GM19452 (cell line): ENCODE measurements around the gene NANOGP8.
"Not testable (repeated sequence)": the region's sequence is repeated elsewhere in the genome, so short reads cannot be mapped to it uniquely, and the experiment has no call there.

ENCODE experiments used
- ATAC-seq: cut with Tn5 transposase; IDR thresholded peaks from one replicate; pipeline ENCODE4 v1.9.1; 2021; ENCODE audit not compliant: unreplicated experiment

The NANOGP8 gene

GRCh38 chr15:35095941-35096340 lies 10.8 kb upstream of the NANOGP8 start:
- no peak for ATAC-seq

- no peak for ATAC-seq
These were observed 7.8 kb upstream of the NANOGP8 start for GRCh38 chr15:35092846-35093245.

- ATAC-seq, result no peak
These were observed 7.2 kb upstream of the NANOGP8 start for GRCh38 chr15:35092311-35092710.

DNA sequence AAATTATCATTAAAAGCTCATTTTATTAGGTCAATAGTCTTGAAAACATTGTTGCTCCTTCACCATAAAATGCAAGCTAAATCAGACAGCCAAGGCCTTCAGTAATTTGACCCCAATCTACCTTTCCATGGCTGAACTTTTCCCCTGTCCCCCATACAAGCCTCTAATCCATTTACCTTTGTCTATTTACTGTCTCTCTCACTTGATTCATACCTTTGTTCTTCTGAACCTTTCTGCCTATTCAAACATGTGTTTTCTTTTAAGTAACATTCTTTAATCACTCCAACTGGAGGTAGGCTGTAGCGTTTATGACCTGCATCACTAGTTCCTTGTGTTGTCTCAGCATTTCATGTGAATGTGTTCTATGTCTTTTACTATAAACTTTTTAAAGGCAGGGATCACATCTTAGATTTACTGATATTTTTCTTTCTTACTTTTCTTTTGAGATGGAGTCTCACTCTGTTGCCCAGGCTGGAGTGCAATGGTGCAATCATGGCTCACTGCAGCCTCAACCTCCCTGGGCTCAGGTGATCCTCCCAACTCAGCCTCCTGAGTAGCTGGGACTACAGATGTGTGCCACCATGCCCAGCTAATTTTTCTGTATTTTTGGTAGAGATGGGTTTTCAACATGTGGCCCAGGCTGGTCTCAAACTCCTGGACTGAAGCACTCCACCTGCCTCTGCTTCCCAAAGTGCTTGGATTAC lies 5.2 kb upstream of the NANOGP8 start:
- ATAC-seq, result no peak

- ATAC-seq, result no peak
These were observed 4.5 kb upstream of the NANOGP8 start for GRCh38 chr15:35089551-35089950.

DNA sequence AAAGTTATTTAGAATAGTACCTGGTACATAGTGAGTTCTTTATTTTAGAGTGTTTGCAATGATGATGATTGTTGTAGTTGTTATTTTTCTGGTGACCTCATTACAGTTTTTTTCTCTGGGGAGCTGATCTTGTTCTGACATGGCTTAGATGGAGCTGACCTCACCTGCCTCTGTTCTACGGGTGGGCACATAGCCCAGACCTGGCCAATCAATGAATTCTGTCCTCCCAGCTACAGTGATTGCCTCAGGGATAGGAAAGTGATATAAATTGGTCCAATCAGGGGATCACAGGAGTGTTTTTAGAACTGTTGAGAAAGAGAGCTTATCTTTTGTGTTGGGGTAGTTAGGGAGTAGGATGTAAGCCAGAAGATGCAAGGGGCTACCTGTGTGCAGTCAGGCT lies 3.2 kb upstream of the NANOGP8 start:
- no peak for ATAC-seq

GRCh38 chr15:35087759-35088158 lies 2.7 kb upstream of the NANOGP8 start:
- ATAC-seq, result no peak

DNA sequence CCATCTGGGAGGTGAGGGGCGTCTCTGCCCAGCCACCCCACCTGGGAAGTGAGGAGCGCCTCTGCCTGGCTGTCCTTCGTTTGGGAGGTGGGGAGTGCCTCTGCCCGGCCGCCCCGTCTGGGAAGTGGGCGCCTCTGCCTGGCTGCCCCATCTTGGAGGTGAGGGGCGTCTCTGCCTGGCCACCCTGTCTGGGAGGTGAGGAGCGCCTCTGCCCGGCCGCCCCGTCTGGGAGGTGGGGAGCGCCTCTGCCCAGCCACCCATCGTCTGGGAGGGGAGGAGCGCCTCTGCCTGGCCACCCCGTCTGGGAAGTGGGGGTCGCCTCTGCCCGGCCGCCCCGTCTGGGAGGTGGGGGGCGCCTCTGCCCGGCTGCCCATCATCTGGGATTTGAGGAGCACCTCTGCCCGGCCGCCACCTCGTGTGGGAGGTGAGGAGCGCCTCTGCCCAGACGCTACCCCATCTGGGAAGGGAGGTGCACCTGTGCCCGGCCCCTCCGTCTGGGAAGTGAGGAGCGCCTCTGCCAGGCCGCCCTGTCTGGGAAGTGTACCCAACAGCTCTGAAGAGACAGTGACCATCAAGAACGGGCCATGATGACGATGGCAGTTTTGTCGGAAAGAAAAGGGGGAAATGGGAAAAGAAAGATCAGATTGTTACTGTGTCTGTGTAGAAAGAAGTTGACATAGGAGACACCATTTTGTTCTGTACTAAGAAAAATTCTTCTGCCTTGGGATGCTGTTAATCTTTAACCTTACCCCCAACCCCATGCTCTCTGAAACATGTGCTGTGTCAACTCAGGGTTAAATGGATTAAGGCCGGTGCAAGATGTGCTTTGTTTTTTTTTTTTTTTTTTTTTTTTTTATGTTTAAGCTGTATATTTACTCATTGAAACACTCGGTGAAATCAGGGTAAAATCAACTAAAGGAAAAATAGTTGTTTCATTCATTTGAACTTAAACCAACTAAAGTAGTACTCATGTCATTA lies 2.4 kb downstream of the NANOGP8 start:
- not testable (repeated sequence) for ATAC-seq

DNA sequence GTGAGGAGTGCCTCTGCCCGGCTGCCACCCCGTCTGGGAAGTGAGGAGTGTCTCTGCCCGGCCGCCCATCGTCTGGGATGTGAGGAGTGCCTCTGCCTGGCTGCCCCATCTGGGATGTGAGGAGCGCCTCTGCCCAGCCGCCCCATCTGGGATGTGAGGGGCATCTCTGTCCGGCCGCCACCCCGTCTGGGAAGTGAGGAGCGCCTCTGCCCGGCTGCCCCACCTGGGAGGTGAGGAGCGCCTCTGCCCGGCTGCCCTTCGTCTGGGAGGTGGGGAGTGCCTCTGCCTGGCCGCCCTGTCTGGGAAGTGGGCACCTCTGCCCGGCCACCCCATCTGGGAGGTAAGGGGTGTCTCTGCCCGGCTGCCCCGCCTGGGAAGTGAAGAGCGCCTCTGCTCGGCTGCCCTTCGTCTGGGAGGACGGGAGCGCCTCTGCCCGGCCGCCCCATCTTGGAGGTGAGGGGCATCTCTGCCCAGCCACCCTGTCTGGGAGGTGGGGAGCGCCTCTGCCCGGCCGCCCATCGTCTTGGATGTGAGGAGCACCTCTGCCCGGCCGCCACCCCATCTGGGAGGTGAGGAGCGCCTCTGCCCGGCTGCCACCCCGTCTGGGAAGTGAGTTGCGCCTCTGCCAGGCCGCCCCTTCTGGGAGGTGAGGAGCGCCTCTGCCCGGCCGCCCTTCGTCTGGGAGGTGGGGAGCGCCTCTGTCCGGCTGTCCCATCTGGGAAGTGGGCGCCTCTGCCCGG lies 3.3 kb downstream of the NANOGP8 start:
- ATAC-seq, result not testable (repeated sequence)

DNA sequence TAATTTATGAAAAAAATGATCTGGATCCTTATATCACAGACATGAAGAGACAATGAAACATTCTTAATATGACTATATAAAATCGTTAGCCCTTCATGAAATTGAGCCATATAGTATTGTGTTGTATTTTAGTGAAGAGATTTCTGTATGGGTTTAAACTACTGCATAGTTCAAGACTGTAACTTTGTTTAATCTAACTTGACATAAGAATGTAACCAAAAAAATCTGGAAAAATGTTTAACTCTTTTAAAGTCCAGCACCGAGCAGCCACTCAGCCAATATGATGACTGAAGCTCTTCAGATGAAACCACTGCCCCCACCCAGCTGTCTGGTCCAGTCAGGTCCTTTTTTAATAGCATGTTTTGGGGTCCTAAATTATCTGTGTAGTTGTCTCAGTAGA lies 4.9 kb downstream of the NANOGP8 start:
- no peak for ATAC-seq

GRCh38 chr15:35078221-35078915 lies 6.7 kb downstream of the NANOGP8 start:
- no peak for ATAC-seq

DNA sequence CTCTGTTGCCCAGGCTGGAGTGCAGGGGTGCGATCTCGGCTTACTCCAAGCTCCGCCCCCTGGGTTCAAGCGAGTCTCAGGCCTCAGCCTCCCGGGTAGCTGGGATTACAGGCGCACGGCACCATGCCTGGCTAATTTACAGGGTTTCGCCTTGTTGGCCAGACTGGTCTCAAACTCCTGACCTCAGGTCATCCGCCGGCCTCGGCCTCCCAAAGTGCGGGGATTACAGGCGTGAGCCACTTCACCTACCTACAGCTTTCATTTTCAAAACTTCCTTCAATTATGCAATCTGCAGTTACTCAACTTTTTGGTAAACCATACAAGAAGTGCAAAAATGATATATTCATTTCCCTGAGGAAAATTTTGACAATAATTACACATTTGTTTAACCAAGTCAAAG lies 14.0 kb downstream of the NANOGP8 start:
- ATAC-seq, result no peak

DNA sequence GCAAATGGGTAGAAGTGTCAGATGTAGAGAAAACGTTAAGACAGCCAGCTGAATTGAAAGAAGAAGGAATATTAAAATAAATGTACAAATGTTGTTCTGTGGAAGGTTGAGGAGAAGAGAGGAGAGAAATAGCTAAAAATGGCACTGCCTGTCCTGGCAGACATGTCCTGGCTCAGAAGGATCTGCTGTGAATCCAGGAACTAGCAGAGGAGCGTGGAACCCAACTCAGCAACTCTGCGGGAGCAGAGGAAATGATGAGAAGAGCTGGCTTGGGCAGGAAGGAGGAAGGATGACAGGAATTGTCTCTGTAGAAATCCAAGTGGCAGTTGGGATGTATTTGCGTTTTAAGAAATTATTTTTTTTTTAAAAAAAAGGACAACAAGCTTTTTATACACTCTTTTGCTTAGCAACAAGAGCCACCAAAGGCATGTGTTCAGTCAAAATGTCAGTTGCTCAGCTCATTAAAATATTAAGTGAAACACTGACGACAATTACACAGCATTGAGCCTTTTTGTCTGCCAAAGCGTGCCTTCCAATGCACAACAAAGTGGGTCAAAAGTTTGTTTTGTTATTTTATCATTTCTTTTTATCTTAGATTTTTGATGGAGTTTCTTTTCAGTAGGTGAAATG lies 16.1 kb downstream of the NANOGP8 start:
- ATAC-seq, result no peak

DNA sequence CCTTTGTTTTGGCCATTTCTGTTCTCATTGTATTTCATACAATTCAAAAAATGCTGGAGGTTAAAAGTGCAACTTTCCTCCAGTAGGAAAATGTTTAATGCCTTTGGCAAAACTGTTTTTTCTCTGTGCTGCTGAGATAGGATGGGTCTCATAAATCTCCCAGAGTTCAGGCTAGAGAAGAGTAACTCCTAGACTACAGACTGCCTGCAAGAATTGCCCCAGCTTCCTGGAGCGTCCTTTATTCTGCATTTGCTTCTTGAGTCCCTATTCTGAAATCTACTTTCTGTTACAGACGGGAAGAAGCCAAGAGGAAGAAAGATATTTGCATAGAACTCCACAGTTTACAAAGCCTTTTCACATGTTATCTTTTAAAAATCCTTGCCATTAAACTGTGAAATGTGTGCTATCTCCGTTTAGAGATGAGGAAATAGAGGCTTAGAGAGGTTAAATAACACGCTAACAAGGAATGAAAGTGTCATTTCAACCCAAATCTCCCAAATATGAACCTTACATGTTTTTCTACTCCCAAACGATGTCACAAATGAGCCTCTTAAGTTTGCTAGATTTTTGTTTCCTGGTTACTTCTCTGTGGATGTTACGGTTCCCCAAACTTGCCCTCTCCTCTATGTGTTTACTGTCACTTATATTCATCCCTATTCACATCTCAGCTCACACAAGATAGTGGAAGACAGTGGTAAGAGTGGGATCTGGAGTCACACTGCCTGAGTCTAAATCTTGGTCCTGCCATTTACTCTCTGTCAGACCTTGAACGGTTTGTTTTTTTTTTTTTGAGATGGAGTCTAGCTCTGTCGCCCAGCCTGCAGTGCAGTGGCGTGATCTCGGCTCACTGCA lies 17.4 kb downstream of the NANOGP8 start:
- no peak for ATAC-seq

GRCh38 chr15:35066094-35066493 lies 19.0 kb downstream of the NANOGP8 start:
- no peak for ATAC-seq

GRCh38 chr15:35064576-35065190 lies 20.4 kb downstream of the NANOGP8 start:
- no peak for ATAC-seq

GRCh38 chr15:35062738-35063099 lies 22.4 kb downstream of the NANOGP8 start:
- no peak for ATAC-seq

GRCh38 chr15:35061825-35062737 lies 23.0 kb downstream of the NANOGP8 start:
- peak; percentile 69 for ATAC-seq
